ENCODE measurements around the gene LHCGR. TPM values are rescaled to one million over a fixed set of nuclear protein-coding genes. Genes with fewer than 3 reads are reported as not detected.

LHCGR gene
- total and polyA plus RNA-seq, 12 donors = 0.19 to 1.7 (median 0.50) TPM; not detected in 6

- intact Hi-C loops (cut with DNase I) = no loop called here
- 68 to 76% methylated on average over 3 of the region's 3 CpGs for WGBS, 2 donors
- TF ChIP-seq, protein P1, sequence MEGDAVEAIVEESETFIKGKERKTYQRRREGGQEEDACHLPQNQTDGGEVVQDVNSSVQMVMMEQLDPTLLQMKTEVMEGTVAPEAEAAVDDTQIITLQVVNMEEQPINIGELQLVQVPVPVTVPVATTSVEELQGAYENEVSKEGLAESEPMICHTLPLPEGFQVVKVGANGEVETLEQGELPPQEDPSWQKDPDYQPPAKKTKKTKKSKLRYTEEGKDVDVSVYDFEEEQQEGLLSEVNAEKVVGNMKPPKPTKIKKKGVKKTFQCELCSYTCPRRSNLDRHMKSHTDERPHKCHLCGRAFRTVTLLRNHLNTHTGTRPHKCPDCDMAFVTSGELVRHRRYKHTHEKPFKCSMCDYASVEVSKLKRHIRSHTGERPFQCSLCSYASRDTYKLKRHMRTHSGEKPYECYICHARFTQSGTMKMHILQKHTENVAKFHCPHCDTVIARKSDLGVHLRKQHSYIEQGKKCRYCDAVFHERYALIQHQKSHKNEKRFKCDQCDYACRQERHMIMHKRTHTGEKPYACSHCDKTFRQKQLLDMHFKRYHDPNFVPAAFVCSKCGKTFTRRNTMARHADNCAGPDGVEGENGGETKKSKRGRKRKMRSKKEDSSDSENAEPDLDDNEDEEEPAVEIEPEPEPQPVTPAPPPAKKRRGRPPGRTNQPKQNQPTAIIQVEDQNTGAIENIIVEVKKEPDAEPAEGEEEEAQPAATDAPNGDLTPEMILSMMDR (IDR thresholded peaks at IDR 0.05) = no peak
- Histone ChIP-seq H3K27ac (no peak overlapping the region), H3K4me3 (no peak overlapping the region), H3K4me1 (no peaks in the 10 kb centered on the region), H3K9me3 (peaks cover 0 to 5% (median 0%) of the 10 kb centered on the region in 11 donors), H3K27me3 (no peaks in the 10 kb centered on the region), H3K36me3 (no peaks in the 10 kb centered on the region)
- ATAC-seq (peak in 2 of 8 donors; percentile 38 to 39), DNase-seq (no peak)
Observed at GRCh38 chr2:48768669-48769068, 13.1 kb upstream of the LHCGR start.

DNA sequence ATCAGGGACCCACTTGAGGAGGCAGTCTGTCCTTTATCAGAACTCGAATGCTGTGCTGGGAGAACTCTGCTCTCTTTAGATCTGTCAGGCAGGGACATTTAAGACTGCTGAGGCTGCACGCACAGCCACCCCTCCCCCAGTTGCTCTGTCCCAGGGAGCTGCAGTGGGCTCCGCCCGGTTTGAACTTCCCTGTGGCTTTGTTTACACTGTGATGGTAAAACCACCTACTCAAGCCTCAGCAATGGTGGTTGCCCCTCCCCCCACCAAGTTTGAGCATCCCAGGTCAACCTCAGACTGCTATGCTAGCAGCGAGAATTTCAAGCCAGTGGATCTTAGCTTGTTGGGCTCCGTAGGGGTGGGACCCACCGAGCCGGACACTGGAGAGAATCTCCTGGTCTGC lies 11.8 kb upstream of the LHCGR start:
- no peaks in the 10 kb centered on the region for H3K27me3 ChIP-seq
- H3K9me3 ChIP-seq = peaks cover 0 to 15% (median 0%) of the 10 kb centered on the region in 11 donors
- no peaks in the 10 kb centered on the region for H3K4me1 ChIP-seq
- no peak for ATAC-seq
- TF ChIP-seq, protein P1 (IDR thresholded peaks at IDR 0.05) = no peak
- intact Hi-C loops (cut with DNase I) = no loop called here
- no peak for DNase-seq
- H3K27ac ChIP-seq = no peak overlapping the region
- WGBS, 2 donors = 59 to 69% methylated on average over 8 of the region's 8 CpGs
- no peak overlapping the region for H3K4me3 ChIP-seq
- H3K36me3 ChIP-seq = no peaks in the 10 kb centered on the region

DNA sequence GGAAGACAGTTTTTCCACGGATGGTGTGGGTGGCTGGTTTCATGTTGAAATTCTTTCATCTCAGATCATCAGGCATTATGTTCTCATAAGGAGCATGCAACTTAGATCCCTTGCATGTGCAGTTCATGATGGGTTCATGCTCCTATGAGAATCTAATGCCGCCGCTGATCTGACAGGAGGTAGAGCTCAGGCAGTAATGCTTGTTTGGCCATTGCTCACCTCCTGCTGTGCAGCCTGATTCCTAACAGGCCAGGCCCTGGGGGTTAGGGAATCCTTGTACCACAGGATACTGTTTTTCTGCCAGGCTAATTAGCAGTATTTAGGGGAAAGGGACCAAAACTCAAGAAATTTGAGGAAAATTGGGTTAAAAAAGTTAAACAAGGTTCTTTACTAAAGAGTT lies 5.3 kb upstream of the LHCGR start:
- no peak overlapping the region for H3K4me3 ChIP-seq
- H3K27me3 ChIP-seq = peaks cover 0 to 7% (median 0%) of the 10 kb centered on the region in 7 donors
- TF ChIP-seq, protein P1 (IDR thresholded peaks at IDR 0.05) = no peak
- no peak overlapping the region for H3K27ac ChIP-seq
- no peak for ATAC-seq
- intact Hi-C loops (cut with DNase I) = no loop called here
- no peak for DNase-seq
- H3K9me3 ChIP-seq = peaks cover 0 to 28% (median 0%) of the 10 kb centered on the region in 11 donors
- no peaks in the 10 kb centered on the region for H3K4me1 ChIP-seq
- 62 to 80% methylated on average over 3 of the region's 3 CpGs for WGBS, 2 donors
- H3K36me3 ChIP-seq = no peaks in the 10 kb centered on the region

DNA sequence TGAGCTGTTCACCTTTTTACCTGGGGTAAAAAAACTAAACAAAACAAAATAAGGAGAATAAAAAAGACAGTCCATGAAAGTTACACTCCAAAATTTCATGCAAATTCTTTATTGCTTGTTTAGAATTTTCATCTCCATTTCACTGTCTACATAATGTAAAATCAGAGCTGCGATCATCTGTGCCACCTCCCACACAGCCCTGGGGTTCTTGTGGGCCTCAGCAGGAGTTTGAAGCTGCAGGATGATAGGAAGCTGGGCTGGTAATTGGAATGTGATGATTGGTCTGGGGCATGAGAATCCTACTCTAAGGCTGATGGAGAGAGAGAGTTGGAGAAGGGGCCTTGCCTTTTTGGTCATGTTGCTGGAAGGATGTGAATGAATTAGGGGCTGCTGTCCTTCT lies 4.2 kb upstream of the LHCGR start:
- intact Hi-C loops (cut with DNase I) = no loop called here
- peaks cover 0 to 28% (median 0%) of the 10 kb centered on the region in 11 donors for H3K9me3 ChIP-seq

More for the DNA sequence above, 4.2 kb upstream of the LHCGR start:
- H3K36me3 ChIP-seq = no peaks in the 10 kb centered on the region
- H3K27me3 ChIP-seq = peaks cover 0 to 18% (median 8%) of the 10 kb centered on the region in 7 donors
- no peak for ATAC-seq
- whole genome bisulfite sequencing, 2 donors = 85 to 87% methylated on average over 1 of the region's 1 CpG
- no peak overlapping the region for H3K27ac ChIP-seq
- H3K4me1 ChIP-seq = peaks cover 0 to 9% (median 3%) of the 10 kb centered on the region in 9 donors
- no peak overlapping the region for H3K4me3 ChIP-seq
- TF ChIP-seq, protein P1 (IDR thresholded peaks at IDR 0.05) = no peak
- DNase-seq = no peak

All from heart right ventricle (tissue), 16 donors.